ENCODE measurements around the gene GNG4.
"Not testable (repeated sequence)": the region's sequence is repeated elsewhere in the genome, so short reads cannot be mapped to it uniquely, and the experiment has no call there.

Gene GNG4

GRCh38 chr1:235584973-235585372 is 64.6 kb downstream of the GNG4 start:
- no peak for DNase-seq (ENCODE audit: low read depth in 2 of 2)

GRCh38 chr1:235583511-235584001 is 66.0 kb downstream of the GNG4 start:
- no peak for DNase-seq (ENCODE audit: low read depth in 2 of 2)

GRCh38 chr1:235582130-235582529 is 67.5 kb downstream of the GNG4 start:
- no peak for DNase-seq (ENCODE audit: low read depth in 2 of 2)

DNA sequence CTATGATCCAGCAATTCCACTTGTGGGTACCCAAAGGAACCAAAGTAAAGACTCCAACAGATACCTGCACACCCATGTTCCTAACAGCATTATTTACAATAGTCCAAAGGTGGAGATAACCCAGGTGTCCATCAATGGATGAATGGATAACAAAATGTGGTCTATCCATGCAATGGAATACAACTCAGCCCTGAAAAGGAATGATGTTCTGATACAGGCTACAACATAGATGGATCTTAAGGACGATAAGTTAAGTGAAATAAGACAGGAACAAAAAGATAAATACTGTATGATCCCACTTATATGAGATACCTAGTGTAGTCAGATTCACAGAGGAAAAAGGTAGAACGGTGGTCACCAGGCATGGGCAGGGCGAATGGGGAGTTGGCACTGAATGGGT is 69.7 kb downstream of the GNG4 start:
- no peak for DNase-seq (ENCODE audit: low read depth in 2 of 2)

DNA sequence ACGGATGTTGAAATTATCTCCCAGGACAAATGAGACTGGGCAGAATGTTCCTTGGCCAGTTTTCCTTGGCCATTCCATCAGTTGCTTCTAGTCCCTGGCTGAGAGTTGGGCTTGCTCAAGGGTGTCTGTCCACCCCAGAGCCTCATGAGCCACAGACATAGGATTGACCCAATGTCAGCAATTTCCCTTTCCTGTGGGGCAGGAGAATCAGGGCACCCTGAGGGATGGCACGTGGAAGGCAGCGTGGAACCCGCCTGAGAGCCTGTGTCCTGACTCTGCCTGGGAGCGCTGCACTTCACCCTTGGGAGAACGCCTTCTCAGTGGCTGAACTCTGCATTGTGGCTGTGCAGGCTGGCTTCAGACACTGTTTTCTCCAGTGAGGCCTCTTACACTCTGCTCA is 74.0 kb downstream of the GNG4 start:
- DNase-seq (ENCODE audit: low read depth in 2 of 2), result no peak

DNA sequence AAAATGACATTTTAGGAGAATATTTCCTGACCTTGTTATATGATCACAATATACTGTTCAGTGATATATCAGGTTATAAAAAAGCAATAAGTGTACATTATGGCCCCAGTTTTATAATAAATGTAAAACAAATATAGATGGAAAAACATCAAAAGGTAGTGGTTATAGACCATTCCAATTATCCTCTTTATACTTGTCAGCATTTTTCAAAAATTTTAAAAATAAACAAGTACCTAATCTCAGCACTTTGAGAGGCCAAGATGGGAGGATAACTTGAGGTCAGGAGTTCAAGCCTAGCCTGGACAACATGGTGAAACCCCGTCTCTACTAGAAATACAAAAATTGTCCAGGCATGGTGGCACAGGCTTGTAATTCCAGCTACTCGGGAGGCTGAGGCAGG is 75.7 kb downstream of the GNG4 start:
- no peak for DNase-seq (ENCODE audit: low read depth in 2 of 2)

- DNase-seq (ENCODE audit: low read depth in 2 of 2), result not testable (repeated sequence)
Observed at GRCh38 chr1:235572971-235573370, 76.6 kb downstream of the GNG4 start.

DNA sequence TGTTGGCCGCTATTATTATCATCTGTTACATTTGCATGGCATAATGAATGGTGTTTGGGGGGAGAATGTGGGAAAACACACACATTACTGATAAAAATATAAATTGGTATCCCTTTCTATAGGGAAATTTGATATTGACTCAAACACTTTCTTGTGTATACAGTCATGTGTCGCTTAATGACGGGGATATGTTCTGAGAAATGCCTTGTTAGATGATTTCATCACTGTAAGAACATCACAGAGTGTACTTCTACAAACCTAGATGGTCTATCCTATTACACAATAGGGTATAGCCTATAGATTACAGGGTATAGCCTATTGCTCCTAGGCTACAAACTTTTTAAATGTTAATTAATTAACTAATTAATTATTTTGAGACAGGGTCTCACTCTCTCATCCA is 78.1 kb downstream of the GNG4 start:
- no peak for DNase-seq (ENCODE audit: low read depth in 2 of 2)

DNA sequence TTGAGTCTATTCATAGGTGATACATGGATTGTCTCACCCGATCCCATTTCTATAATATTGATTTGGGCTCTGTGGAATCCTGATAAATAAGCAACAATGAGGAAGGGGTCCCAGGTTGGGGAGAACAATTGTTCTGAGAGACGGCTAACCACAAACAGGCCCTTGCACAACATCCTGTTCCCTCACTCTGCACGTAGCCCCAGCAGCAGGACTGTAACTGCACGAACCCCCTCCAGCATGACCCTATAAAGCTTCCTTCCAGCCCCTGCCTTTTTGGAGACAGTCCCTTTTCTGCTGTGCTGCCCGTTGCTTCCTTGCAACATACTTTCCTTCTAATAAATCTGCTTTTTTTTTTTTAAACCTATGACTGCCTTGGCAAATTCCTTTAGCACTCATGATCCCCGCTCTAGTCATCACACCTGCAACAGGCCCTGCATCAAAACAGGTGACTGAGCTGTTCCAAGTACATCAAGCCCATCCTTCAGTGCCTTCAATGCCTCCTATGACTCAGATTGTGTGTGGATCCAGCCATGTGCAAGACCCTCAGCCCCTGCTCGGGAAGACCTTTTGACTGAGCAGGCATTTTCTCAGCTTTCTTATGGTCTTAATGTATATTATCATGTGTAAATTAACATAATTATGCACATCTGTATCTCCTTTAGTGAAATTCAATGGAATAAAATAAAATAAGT is 81.6 kb downstream of the GNG4 start:
- no peak for DNase-seq (ENCODE audit: low read depth in 2 of 2)

- no peak for DNase-seq (ENCODE audit: low read depth in 2 of 2)
Observed at GRCh38 chr1:235566084-235566483, 83.5 kb downstream of the GNG4 start.

- no peak for DNase-seq (ENCODE audit: low read depth in 2 of 2)
Observed at GRCh38 chr1:235563513-235564061, 86.0 kb downstream of the GNG4 start.

DNA sequence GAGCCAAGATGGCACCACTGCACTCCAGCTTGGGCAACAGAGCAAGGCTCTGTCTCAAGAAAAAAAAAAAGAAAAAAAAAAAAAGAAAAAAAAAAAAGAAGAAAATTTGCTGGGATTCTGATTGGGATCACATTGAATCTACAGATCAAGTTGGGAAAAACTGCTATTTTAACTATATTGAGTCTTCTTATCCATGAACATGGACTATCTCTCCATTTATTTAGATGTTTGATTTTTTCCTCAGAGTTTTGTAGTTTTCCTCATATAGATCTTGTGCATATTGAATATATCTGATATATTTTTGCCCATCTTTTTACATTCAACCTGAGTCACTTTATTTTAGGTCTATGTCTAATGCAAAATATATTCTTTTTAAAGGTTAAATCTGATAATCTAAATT is 87.0 kb downstream of the GNG4 start:
- DNase-seq (ENCODE audit: low read depth in 2 of 2), result no peak

- no peak for DNase-seq (ENCODE audit: low read depth in 2 of 2)
Observed at GRCh38 chr1:235558621-235559169, 90.9 kb downstream of the GNG4 start.

DNA sequence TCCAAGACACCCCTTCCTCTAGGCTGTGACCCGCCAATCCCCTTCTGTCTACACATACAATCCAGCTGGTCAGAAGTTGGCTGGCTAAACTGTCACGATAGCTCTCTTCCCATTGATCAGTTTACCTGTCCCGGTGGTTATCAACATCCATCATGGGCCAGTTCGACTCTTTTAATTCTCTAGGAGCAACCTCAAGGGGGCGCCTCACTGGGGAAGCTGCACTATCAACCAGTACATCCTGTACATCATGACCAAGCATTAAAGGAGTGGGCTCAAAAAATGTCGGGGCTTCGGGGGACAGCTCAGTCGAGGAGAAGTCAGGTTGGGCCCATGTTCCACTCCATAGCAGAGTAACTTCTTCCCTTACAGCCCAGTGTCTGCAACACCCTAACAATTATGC is 92.1 kb downstream of the GNG4 start:
- no peak for DNase-seq (ENCODE audit: low read depth in 2 of 2)

GRCh38 chr1:235556807-235557206 is 92.8 kb downstream of the GNG4 start:
- DNase-seq (ENCODE audit: low read depth in 2 of 2), result no peak

- DNase-seq (ENCODE audit: low read depth in 2 of 2), result no peak
Observed at GRCh38 chr1:235553112-235553551, 96.5 kb downstream of the GNG4 start.

GRCh38 chr1:235552146-235552716 is 97.4 kb downstream of the GNG4 start:
- no peak for DNase-seq (ENCODE audit: low read depth in 2 of 2)

GRCh38 chr1:235549351-235550139 is 100.0 kb downstream of the GNG4 start:
- no peak for DNase-seq (ENCODE audit: low read depth in 2 of 2)

GRCh38 chr1:235546369-235547155 is 103.0 kb downstream of the GNG4 start:
- not testable (repeated sequence) for DNase-seq (ENCODE audit: low read depth in 2 of 2)

DNA sequence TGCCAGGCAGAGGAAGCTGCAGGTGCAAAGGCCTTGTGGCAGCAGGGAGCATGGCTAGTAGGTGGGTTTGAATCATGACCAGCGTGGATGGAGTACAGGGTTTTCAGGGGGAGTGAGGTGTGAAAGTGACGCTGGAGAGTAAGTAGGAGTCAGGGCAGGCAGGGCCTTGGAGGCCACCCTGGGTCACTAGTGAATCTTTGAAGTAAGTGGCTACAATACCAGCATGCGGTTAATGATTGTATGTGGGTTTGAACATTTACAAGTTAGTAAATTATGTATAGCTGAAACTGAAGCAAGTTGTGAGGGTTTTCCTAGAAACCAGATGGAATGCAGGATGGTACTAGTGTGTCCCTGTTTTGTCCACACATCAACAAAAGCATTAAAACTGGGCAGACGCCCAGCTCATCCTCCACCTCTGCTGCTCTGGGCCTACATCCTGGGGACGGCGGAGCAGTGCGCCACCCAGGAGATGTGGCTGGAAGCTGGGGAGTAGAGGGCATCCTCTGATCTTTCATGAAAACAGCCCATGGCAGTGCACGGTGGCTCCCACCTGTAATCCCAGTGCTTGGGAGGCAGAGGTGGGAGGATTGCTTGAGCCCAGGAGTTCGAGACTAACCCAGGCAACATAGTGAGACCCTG is 104.2 kb downstream of the GNG4 start:
- no peak for DNase-seq (ENCODE audit: low read depth in 2 of 2)

GRCh38 chr1:235542845-235543244 is 106.7 kb downstream of the GNG4 start:
- DNase-seq (ENCODE audit: low read depth in 2 of 2), result not testable (repeated sequence)

Measured in activated CD8-positive, alpha-beta memory T cell treated with anti-CD3 and anti-CD28 coated beads for 4 hours (primary cell).